Prostate gland (tissue), 2 donors: Measurements from ENCODE around the gene STK11. TPM values are rescaled to one million over a fixed set of nuclear protein-coding genes. Genes with fewer than 3 reads are reported as not detected.

ENCODE experiments used
- DNase-seq: peaks from one replicate; pipeline ENCODE4 v3.0.0-alpha.2; 2019; ENCODE audit warnings: low spot score
- H3K27ac ChIP-seq, 2 donors: fragments of 200-600 bp; sonication (generic); 2 replicates each; pipeline ENCODE4 v1.5.1; 2017 to 2019
- H3K27me3 ChIP-seq: fragments of 200-600 bp; sonication (generic); replicated peaks from 2 replicates; pipeline ENCODE4 v1.5.1; 2019; ENCODE audit not compliant: insufficient read depth
- H3K36me3 ChIP-seq, 2 donors: fragments of 200-600 bp; sonication (generic); 1 replicate in 1 of 2; 2 replicates in 1 of 2; pipeline versions ENCODE4 v1.5.1 to v1.8.1; 2017 to 2019
- H3K4me1 ChIP-seq: fragments of 200-600 bp; sonication (generic); replicated peaks from 2 replicates; pipeline ENCODE4 v1.5.1; 2019
- H3K4me3 ChIP-seq, 2 donors: fragments of 200-600 bp; sonication (generic); 2 replicates each; pipeline ENCODE4 v1.5.1; 2017 to 2019
- H3K9me3 ChIP-seq: fragments of 200-600 bp; sonication (generic); 2 replicates; pipeline ENCODE4 v1.5.1; 2017
- POLR2A ChIP-seq: fragments of 450-650 bp; IDR thresholded peaks from one replicate; pipeline ENCODE4 v1.6.1; 2016; ENCODE audit warnings: antibody characterized with exemption, mild to moderate bottlenecking
- POLR2AphosphoS5 ChIP-seq: sonication (generic); formaldehyde crosslinking; IDR thresholded peaks from one replicate; pipeline ENCODE4 v1.6.1; 2017; ENCODE audit warnings: antibody characterized with exemption
- WGBS: methylation state at CpG from one replicate; pipeline ENCODE4 v1.1.5; 2018; 5-methylcytosine and 5-hydroxymethylcytosine counted together
- intact Hi-C: fragments of 100-400 bp; cut with DNase I; formaldehyde crosslinking; loops from one replicate; pipeline ENCODE4 v1.14.2; 2022
- total RNA-seq, 2 donors: library from RNA; depleted of rRNA; stranded (reverse); fragments of >200 nt; gene quantifications; one replicate each; pipeline ENCODE4 v1.1.0, GENCODE V29; 2016
- TF ChIP-seq, protein P1 (sequence below), 4 experiments: fragments of 200-600 bp in 2 of 4; fragments of 450-650 bp in 2 of 4; sonication (generic) in 2 of 4; IDR thresholded peaks; 1 replicate in 3 of 4; 2 replicates in 1 of 4; pipeline ENCODE4 v1.5.1; 2016 to 2019; ENCODE audit warnings: antibody characterized with exemption in 4 of 4, mild to moderate bottlenecking in 2 of 4, moderate library complexity in 2 of 4

STK11 gene
- total RNA-seq, 2 donors from 2014 or later: 75.1 to 157 TPM

DNA sequence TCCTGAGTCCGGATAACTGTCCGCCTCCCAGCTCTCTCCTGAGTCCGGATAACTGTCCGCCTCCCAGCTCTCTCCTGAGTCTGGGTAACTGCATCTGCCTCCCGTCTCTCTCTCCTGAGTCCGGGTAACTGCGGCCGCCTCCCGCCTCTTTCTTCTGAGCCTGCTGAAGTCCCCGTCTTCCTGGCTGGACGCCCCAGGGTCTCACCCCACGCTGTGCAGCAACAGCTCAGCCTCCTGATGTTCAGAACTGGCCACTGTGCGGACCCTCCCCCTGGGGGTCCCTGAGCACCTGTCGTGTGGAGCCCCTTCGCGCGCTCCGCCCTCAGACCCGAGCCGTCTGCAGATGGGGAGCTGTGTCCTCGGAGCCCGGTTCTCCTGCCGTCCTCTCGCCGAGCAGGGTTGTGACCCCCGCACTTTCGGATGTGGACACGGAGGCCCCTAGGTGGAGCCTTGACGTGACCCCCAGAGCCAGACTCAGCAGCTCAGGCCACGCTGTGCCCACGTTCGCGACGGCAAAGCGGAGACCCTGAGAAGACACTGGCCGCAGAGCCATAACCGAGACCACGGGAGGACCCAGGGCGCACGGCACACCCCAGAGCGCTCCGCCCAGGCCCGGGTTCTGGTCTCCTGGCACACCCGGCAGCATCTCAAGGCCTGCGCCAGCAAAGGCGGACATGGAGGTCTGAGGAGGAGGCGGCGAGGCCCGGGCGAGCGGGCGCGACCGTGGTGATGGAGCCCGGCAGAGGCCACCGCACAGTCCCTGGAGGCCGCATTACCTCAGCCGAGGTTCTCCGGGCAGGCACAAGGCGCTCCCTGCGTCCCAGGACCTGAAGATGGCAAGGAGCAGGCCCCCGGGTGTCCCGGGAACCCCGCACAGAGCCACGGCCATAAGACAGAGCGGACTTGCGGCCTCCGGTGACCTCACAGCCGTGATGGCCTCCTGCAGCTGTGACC is 47.4 kb upstream of the STK11 start:
- intact Hi-C loops: no loop called here
- peaks cover 9% of the 10 kb centered on the region for H3K4me1 ChIP-seq
- H3K36me3 ChIP-seq: no peaks in the 10 kb centered on the region
- H3K4me3 ChIP-seq: no peak overlapping the region
- H3K27me3 ChIP-seq: no peaks in the 10 kb centered on the region
- no peaks in the 10 kb centered on the region for H3K9me3 ChIP-seq
- 92% methylated on average over 69 of the region's 69 CpGs for WGBS
- H3K27ac ChIP-seq: no peak overlapping the region
- no peak for DNase-seq
- TF ChIP-seq POLR2AphosphoS5 (no peak), POLR2A (no peak)
- TF ChIP-seq, protein P1, sequence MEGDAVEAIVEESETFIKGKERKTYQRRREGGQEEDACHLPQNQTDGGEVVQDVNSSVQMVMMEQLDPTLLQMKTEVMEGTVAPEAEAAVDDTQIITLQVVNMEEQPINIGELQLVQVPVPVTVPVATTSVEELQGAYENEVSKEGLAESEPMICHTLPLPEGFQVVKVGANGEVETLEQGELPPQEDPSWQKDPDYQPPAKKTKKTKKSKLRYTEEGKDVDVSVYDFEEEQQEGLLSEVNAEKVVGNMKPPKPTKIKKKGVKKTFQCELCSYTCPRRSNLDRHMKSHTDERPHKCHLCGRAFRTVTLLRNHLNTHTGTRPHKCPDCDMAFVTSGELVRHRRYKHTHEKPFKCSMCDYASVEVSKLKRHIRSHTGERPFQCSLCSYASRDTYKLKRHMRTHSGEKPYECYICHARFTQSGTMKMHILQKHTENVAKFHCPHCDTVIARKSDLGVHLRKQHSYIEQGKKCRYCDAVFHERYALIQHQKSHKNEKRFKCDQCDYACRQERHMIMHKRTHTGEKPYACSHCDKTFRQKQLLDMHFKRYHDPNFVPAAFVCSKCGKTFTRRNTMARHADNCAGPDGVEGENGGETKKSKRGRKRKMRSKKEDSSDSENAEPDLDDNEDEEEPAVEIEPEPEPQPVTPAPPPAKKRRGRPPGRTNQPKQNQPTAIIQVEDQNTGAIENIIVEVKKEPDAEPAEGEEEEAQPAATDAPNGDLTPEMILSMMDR (IDR thresholded peaks at IDR 0.05): no peak

DNA sequence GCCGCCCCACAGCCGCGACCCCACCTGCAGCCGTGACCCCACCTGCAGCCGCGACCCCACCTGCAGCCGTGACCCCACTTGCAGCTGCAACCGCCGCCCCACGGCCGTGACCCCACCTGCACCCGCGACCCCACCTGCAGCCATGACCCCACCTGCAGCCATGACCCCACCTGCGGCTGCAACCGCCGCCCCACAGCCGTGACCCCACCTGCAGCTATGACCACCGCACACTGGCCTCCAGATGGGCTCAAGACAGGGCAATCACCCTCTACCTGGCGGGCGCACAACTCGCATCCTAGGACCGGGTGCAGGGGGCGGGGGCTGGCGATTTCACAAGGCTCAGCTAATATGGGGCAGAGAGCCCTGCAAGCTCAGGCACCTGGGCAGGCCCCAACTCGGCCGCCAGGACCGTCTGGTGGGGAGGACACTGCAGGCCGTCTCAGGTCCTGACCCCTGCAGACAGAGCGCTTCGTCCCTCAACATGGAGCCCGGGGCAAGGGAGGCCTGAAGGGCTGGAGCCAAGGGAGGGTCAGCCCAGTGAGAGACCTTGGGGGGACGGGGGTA is 46.6 kb upstream of the STK11 start:
- H3K27ac ChIP-seq: no peak overlapping the region
- no peak for DNase-seq
- H3K9me3 ChIP-seq: no peaks in the 10 kb centered on the region
- TF ChIP-seq, protein P1 (IDR thresholded peaks at IDR 0.05): no peak
- TF ChIP-seq POLR2AphosphoS5 (no peak), POLR2A (no peak)
- peaks cover 9% of the 10 kb centered on the region for H3K4me1 ChIP-seq
- no peaks in the 10 kb centered on the region for H3K36me3 ChIP-seq
- H3K4me3 ChIP-seq: no peak overlapping the region
- WGBS: 91% methylated on average over 24 of the region's 32 CpGs
- intact Hi-C loops: no loop called here
- no peaks in the 10 kb centered on the region for H3K27me3 ChIP-seq

DNA sequence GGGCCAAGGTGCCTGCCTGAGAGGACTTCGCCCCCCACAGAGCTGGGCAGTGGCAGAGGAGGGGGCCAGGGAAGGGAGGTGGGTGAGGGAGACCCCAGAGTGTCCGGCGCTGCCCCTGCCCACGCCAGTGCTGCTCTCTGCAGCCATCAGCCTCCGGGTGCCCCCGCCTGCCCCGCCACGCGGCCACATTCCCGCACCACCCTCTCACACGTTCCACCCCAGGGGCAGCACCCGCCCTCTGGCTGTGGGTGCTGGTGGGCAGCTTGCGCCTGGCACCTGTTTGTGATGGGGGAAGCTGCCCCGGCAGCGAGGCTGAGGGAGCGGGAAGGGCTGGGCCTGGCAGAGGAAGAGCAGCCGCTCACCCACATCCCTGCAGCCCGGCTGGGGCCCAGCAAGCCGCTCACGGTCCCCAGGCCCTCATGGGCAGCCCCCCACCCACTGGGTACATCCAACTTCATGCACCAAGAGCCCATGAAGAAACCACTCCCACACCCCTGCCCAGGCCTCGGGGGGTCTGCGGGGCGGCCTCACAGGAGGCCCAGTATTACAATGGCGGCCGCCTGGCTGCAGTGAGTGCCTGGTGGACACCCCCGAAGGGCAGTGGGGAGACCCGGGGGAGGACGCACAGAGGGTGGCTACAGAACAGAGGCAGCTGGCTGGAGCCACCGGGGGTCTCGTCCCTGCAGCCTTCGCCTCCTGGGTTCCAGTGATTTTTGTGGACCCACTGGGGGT is 45.5 kb upstream of the STK11 start:
- 82% methylated on average over 27 of the region's 31 CpGs for WGBS
- no peaks in the 10 kb centered on the region for H3K36me3 ChIP-seq
- no peak overlapping the region for H3K27ac ChIP-seq
- no peaks in the 10 kb centered on the region for H3K9me3 ChIP-seq
- TF ChIP-seq, protein P1 (IDR thresholded peaks at IDR 0.05): no peak
- no peak for TF ChIP-seq POLR2AphosphoS5
- no peak for TF ChIP-seq POLR2A
- peaks cover 9% of the 10 kb centered on the region for H3K4me1 ChIP-seq
- intact Hi-C loops: no loop called here
- no peaks in the 10 kb centered on the region for H3K27me3 ChIP-seq
- no peak overlapping the region for H3K4me3 ChIP-seq
- DNase-seq: no peak

DNA sequence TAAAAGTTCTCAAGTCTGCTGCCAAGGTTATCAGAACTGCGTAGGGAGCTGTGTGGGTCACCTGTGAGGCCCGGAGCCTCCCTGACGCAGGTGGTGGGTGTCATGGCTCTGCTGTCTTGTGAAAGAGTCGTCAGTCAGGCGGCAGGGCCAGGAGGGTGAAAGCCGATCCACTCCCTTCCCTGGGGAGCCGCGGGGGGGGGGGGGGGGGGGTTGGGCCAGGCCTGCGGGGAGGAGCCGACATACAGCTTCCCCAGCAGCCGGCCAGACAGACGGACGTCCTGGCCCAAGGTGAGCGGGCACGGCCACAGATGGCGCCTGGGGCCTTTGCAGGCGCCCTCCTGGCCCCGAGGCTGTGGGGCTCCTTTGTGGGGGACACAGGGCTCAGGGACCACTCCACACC is 43.9 kb upstream of the STK11 start:
- no peak for DNase-seq
- 42% methylated on average over 16 of the region's 18 CpGs for WGBS
- H3K36me3 ChIP-seq: no peaks in the 10 kb centered on the region
- no peak overlapping the region for H3K4me3 ChIP-seq
- no peaks in the 10 kb centered on the region for H3K4me1 ChIP-seq
- H3K27ac ChIP-seq: no peak overlapping the region
- no peaks in the 10 kb centered on the region for H3K27me3 ChIP-seq
- intact Hi-C loops: no loop called here
- no peaks in the 10 kb centered on the region for H3K9me3 ChIP-seq
- TF ChIP-seq POLR2AphosphoS5 (no peak), POLR2A (no peak)
- TF ChIP-seq, protein P1 (IDR thresholded peaks at IDR 0.05): no peak
